ENCODE data around the gene MBNL1. TPM values are rescaled to one million over a fixed set of nuclear protein-coding genes. Genes with fewer than 3 reads are reported as not detected.
A peak's percentile ranks its signal among the peaks of the same experiment; 100 is the strongest.

The MBNL1 gene
- total RNA-seq, 1 donor from 2014 or later: 36.2 TPM

DNA sequence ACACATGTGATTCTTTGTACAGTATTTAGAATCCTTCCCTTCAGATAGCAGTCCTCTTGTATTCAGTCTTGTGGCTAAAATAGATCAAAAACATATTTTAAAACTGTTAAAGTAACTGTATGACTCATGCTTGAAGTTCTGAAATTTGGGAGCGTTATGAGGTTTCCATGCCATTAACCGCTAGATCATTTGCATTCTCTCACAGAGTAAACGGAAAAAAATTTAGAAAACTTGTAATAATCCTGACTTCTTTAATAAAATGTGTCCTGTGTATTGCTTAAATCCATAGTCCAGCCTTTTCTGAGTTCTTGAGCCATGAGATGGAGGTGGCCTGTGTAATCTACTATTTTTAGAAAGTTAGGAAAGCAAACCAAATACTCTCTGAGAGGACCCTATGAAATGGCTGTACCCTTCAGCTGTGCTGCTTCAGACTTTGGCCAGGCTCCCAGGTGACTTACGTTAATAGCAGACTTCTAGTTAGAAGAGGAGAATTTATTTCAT is 33.8 kb downstream of the MBNL1 start:
- DNase-seq (ENCODE audit: low read depth, low spot score): no peak
- H3K36me3 Mint-ChIP-seq (ENCODE audit: low read depth): no peaks in the 10 kb centered on the region
- no peak overlapping the region for H3K4me3 Mint-ChIP-seq
- H3K4me1 Mint-ChIP-seq: peaks cover 38% of the 10 kb centered on the region
- no peaks in the 10 kb centered on the region for H3K9me3 Mint-ChIP-seq
- H3K27me3 Mint-ChIP-seq (ENCODE audit: low read depth): no peaks in the 10 kb centered on the region
- TF ChIP-seq, protein P1, sequence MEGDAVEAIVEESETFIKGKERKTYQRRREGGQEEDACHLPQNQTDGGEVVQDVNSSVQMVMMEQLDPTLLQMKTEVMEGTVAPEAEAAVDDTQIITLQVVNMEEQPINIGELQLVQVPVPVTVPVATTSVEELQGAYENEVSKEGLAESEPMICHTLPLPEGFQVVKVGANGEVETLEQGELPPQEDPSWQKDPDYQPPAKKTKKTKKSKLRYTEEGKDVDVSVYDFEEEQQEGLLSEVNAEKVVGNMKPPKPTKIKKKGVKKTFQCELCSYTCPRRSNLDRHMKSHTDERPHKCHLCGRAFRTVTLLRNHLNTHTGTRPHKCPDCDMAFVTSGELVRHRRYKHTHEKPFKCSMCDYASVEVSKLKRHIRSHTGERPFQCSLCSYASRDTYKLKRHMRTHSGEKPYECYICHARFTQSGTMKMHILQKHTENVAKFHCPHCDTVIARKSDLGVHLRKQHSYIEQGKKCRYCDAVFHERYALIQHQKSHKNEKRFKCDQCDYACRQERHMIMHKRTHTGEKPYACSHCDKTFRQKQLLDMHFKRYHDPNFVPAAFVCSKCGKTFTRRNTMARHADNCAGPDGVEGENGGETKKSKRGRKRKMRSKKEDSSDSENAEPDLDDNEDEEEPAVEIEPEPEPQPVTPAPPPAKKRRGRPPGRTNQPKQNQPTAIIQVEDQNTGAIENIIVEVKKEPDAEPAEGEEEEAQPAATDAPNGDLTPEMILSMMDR (conservative IDR thresholded peaks at IDR 0.05): no peak
- H3K27ac Mint-ChIP-seq (ENCODE audit: unreplicated experiment): peak overlapping the region; percentile 55

DNA sequence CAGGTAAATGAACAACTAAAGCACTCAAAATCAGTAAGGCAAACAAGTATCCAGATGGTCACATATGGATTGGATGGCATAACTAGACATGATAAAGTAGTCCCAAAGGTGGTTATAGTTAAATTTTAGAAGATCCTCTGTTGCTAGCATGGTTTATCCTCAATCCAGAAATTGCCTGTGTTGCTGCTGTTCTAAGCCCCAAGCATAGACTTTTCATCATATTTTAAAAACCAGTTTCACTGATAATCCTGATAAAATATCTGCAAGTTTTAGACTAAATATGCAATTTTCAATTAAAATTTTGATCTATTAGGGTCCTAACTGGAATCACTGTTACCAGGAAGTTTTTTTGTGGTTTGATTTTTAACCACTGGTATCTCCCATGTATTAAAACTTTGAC is 35.4 kb downstream of the MBNL1 start:
- Mint-ChIP-seq H3K27me3 (ENCODE audit: low read depth) (no peaks in the 10 kb centered on the region), H3K4me3 (no peak overlapping the region), H3K9me3 (no peaks in the 10 kb centered on the region), H3K36me3 (ENCODE audit: low read depth) (no peaks in the 10 kb centered on the region), H3K4me1 (peaks cover 43% of the 10 kb centered on the region), H3K27ac (ENCODE audit: unreplicated experiment) (no peak overlapping the region)
- TF ChIP-seq, protein P1 (conservative IDR thresholded peaks at IDR 0.05): no peak
- no peak for DNase-seq (ENCODE audit: low read depth, low spot score)

DNA sequence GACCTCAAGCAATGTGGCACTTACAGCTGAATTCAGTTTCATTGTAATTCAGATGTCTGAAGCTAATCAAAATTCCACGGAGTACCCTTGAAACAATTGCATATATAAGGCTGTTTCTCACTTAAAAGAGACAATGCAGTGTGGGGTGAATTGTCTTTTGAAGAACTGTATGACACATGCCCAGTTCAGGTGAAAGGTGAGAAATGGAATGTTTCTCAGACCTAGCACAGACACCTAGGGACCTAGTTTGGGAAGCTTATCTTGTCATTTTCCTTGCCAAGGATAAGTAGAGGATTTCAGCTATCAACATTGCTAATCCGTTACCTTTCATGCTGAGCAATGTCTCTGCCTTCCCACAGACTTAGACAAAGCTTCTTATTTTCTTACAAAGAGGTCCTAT is 36.3 kb downstream of the MBNL1 start:
- H3K27me3 Mint-ChIP-seq (ENCODE audit: low read depth): no peaks in the 10 kb centered on the region
- no peak overlapping the region for H3K4me3 Mint-ChIP-seq
- H3K4me1 Mint-ChIP-seq: peaks cover 33% of the 10 kb centered on the region
- H3K9me3 Mint-ChIP-seq: no peaks in the 10 kb centered on the region
- H3K36me3 Mint-ChIP-seq (ENCODE audit: low read depth): no peaks in the 10 kb centered on the region
- DNase-seq (ENCODE audit: low read depth, low spot score): no peak
- TF ChIP-seq, protein P1 (conservative IDR thresholded peaks at IDR 0.05): no peak
- H3K27ac Mint-ChIP-seq (ENCODE audit: unreplicated experiment): no peak overlapping the region

DNA sequence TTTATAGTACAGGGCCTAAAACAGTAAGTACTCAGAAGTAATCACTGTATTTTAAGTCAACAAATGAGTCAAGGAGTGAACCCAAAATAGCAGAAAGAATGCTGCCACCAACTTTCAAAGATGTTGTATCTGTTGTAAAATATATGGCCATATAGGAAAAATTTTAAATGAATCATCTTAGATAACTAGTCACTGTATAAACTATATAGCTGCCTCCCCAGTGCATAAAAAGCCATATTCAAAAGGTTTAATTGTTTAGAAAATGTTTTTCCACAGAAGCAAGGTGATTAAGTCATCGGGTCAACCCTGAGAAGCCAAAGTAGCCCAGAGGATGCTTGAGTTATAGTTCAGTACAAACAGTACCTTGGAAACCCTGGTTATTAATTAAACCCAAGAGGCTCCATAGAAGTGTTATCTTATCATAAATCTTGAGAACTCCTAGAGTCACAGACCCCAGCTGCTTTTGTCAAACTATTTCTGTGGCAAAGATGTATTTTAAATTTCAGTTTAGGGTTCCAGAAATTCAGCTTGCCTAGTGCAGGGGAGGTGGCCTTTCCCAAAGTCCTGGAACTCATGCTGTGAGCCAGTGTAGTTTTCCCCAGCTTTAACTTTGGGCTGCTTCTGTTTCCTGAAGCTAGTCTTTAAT is 39.2 kb downstream of the MBNL1 start:
- H3K9me3 Mint-ChIP-seq: no peaks in the 10 kb centered on the region
- peaks cover 28% of the 10 kb centered on the region for H3K4me1 Mint-ChIP-seq
- no peaks in the 10 kb centered on the region for H3K36me3 Mint-ChIP-seq (ENCODE audit: low read depth)
- no peak overlapping the region for H3K4me3 Mint-ChIP-seq
- DNase-seq (ENCODE audit: low read depth, low spot score): no peak
- no peak overlapping the region for H3K27ac Mint-ChIP-seq (ENCODE audit: unreplicated experiment)
- TF ChIP-seq, protein P1 (conservative IDR thresholded peaks at IDR 0.05): no peak
- no peaks in the 10 kb centered on the region for H3K27me3 Mint-ChIP-seq (ENCODE audit: low read depth)

DNA sequence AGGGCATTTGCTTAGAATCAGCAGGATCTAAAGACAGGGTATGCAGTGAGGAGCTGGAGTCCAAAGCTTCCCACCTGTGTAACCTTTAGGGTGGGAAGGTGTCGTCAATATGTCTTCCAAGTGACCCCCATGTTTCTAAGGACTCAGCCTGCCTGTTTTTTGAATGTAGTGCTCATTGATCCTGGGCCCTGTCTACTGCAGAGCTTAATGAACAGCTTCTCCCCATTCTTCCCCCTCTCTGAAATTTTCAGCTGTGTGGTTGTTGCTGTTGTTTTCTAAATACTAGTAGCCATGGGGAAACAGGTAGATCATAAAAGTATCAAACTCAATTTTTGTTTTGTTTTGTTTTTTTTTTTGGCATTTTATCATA is 39.7 kb downstream of the MBNL1 start:
- Mint-ChIP-seq H3K27ac (ENCODE audit: unreplicated experiment) (peak overlapping the region; percentile 31), H3K4me1 (peaks cover 28% of the 10 kb centered on the region), H3K27me3 (ENCODE audit: low read depth) (no peaks in the 10 kb centered on the region), H3K4me3 (no peak overlapping the region), H3K9me3 (no peaks in the 10 kb centered on the region), H3K36me3 (ENCODE audit: low read depth) (no peaks in the 10 kb centered on the region)
- TF ChIP-seq, protein P1 (conservative IDR thresholded peaks at IDR 0.05): no peak
- no peak for DNase-seq (ENCODE audit: low read depth, low spot score)
